Measurements from ENCODE around the gene PITPNM3. TPM values are rescaled to one million over a fixed set of nuclear protein-coding genes. Genes with fewer than 3 reads are reported as not detected.

Gene PITPNM3
- total and polyA plus RNA-seq, 2 of the 13 experiments (the other 11 are each of a cell fraction or from before 2014, with no cell fraction given), result 0.13 to 0.29 TPM

DNA sequence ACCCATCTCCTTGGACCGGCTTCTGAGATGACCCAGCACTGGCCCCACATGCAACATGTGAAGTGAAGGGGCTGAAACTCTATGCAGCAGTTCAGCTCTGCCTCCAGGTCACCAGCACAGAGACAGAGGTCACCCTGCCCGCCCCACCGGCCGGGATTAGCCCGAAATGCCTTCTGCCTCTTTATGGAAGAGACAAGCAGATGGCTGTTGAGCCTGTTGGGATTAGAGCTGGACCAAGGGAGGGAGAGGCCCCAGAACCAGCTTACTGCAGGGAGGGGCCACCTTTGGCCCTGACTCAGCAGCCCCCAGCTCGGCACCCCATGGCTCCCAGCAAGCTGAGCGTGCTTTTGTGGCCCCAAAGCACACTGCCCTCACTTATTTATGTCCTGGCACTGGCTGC lies 127.1 kb downstream of the PITPNM3 start:
- FAIRE-seq (no peak), DNase-seq (ENCODE audit: low spot score) (no peak), ATAC-seq (no peak)
- WGBS (ENCODE audit: low lambda C conversion rate), result 0% methylated on average over 2 of the region's 7 CpGs
- no peaks in the 10 kb centered on the region for H3K4me1 ChIP-seq (ENCODE audit: insufficient read depth, low read length)
- H3K4me3 ChIP-seq (replicated peaks in 1 of 3; ENCODE audit: insufficient read depth in 1 of 3, low read depth in 2 of 3, low read length in 3 of 3), result no peak overlapping the region
- no TSS peak for BruUV-seq (replicated peaks)
- no peaks in the 10 kb centered on the region for H4K20me1 ChIP-seq (ENCODE audit: insufficient read depth, low read length)
- ChIA-PET POLR2A (no interaction called here), CTCF (ENCODE audit: low intra/inter-chr PET ratio, low total read pairs) (no interaction called here)
- H3K79me2 ChIP-seq (ENCODE audit: insufficient read depth, low read length), result no peaks in the 10 kb centered on the region
- H3K27ac ChIP-seq (ENCODE audit: extremely low read length, insufficient read depth, low read length), result no peak overlapping the region
- no peak overlapping the region for H3K9ac ChIP-seq (ENCODE audit: insufficient read depth, low read depth, low read length)
- H2AFZ ChIP-seq (ENCODE audit: low read length), result no peak overlapping the region
- H3K27me3 ChIP-seq (ENCODE audit: control insufficient read depth in 1 of 2, insufficient read depth in 2 of 2, low read length in 2 of 2), result peaks cover 2 to 7% of the 10 kb centered on the region in 2 experiments; a peak in 3 of 5 replicates
- no peaks in the 10 kb centered on the region for H3K36me3 ChIP-seq (replicated peaks in 1 of 2; ENCODE audit: control insufficient read depth in 1 of 2, insufficient read depth in 2 of 2, low read length in 2 of 2)
- H3K9me3 ChIP-seq (ENCODE audit: low read length), result peaks cover 13% of the 10 kb centered on the region
- in situ Hi-C loops (cut with HindIII; ENCODE audit: extremely low pct_ligation_motif_present, low pct_unique_long_range_greater_than_20kb), result no loop called here
- intact Hi-C loops (cut with micrococcal nuclease; ENCODE audit: unreplicated experiment), result no loop called here
- no peak for TF ChIP-seq ZNF431 (CRISPR knock-in tag; IDR thresholded peaks at IDR 0.05; ENCODE audit: borderline replicate concordance, low read depth)
- H3K4me2 ChIP-seq (ENCODE audit: low read depth, low read length), result no peak overlapping the region

DNA sequence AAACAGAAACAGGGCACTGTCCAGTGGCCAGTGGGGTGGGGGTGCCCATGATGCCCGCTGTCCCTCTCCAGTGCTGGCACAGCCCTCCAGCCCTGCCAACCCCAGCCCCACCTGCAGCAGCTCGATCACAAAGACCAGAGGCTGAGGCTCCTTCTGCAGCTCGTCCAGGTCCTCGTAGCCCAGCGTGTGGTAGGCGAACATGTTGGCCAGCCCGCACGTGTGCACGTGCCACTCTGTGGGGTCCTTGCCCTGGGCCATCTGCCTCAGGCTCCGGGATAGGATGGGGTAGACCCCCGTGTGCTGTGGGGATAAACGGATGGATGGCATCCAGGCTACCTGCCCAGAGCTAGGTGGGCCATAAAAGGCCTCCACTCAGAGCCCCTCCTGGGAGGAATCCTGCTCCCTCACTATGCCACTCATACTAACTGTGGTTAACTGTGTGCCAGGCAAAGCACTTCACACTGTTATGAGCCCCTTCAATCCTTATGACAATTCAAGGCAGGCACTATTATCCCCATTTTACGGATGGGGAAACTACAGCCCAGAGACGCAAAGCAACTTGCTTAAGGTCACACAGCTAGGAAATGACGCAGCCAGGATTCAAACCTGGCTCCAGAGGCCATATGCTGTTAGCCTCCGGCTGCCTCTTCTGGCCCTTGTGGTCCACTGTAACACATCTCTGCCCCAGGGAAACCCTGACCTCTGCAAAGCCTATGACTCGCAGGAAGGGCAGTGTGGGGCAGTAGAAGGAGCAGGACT lies 128.0 kb downstream of the PITPNM3 start:
- BruUV-seq (replicated peaks), result no TSS peak
- Histone ChIP-seq H3K4me3 (replicated peaks in 1 of 3; ENCODE audit: insufficient read depth in 1 of 3, low read depth in 2 of 3, low read length in 3 of 3) (no peak overlapping the region), H3K9me3 (ENCODE audit: low read length) (peaks cover 13% of the 10 kb centered on the region), H3K36me3 (replicated peaks in 1 of 2; ENCODE audit: control insufficient read depth in 1 of 2, insufficient read depth in 2 of 2, low read length in 2 of 2) (no peaks in the 10 kb centered on the region), H4K20me1 (ENCODE audit: insufficient read depth, low read length) (no peaks in the 10 kb centered on the region), H3K4me1 (ENCODE audit: insufficient read depth, low read length) (no peaks in the 10 kb centered on the region), H3K9ac (ENCODE audit: insufficient read depth, low read depth, low read length) (no peak overlapping the region), H3K27ac (ENCODE audit: extremely low read length, insufficient read depth, low read length) (no peak overlapping the region), H3K79me2 (ENCODE audit: insufficient read depth, low read length) (no peaks in the 10 kb centered on the region), H3K4me2 (ENCODE audit: low read depth, low read length) (no peak overlapping the region), H3K27me3 (ENCODE audit: control insufficient read depth in 1 of 2, insufficient read depth in 2 of 2, low read length in 2 of 2) (peaks cover 0 to 8% of the 10 kb centered on the region in 2 experiments; a peak in 3 of 5 replicates), H2AFZ (ENCODE audit: low read length) (no peak overlapping the region)
- intact Hi-C loops (cut with micrococcal nuclease; ENCODE audit: unreplicated experiment), result no loop called here
- 50% methylated on average over 6 of the region's 17 CpGs for WGBS (ENCODE audit: low lambda C conversion rate)
- DNase-seq (ENCODE audit: low spot score) (no peak), FAIRE-seq (no peak), ATAC-seq (no peak)
- TF ChIP-seq ZNF180 (CRISPR knock-in tag; IDR thresholded peaks at IDR 0.05; ENCODE audit: borderline replicate concordance, low read depth), result no peak
- no peak for TF ChIP-seq GTF2F1 (IDR thresholded peaks at IDR 0.05; ENCODE audit: low read length)
- TF ChIP-seq ZNF768 (CRISPR knock-in tag; IDR thresholded peaks at IDR 0.05), result peak; percentile 82
- ChIA-PET POLR2A (no interaction called here), CTCF (ENCODE audit: low intra/inter-chr PET ratio, low total read pairs) (no interaction called here)
- in situ Hi-C loops (cut with HindIII; ENCODE audit: extremely low pct_ligation_motif_present, low pct_unique_long_range_greater_than_20kb), result no loop called here

Measured in HepG2 (cell line).